ENCODE data around the gene ABCG1. TPM values are rescaled to one million over a fixed set of nuclear protein-coding genes. Genes with fewer than 3 reads are reported as not detected.

The ABCG1 gene
- total and polyA plus RNA-seq, 12 donors: 5.5 to 26.2 (median 14.6) TPM

- H3K36me3 ChIP-seq: peaks cover 0 to 45% (median 0%) of the 10 kb centered on the region in 9 donors
- WGBS, 2 donors: 81 to 82% methylated on average over 6 of the region's 6 CpGs
- ATAC-seq: no peak
- peaks cover 10 to 48% (median 32%) of the 10 kb centered on the region in 9 donors for H3K4me1 ChIP-seq
- no peak for DNase-seq
- intact Hi-C loops (cut with DNase I): no loop called here
- H3K27ac ChIP-seq: peak overlapping the region in 3 of 10 donors; percentile 30 to 64 (median 44)
- TF ChIP-seq, protein P1, sequence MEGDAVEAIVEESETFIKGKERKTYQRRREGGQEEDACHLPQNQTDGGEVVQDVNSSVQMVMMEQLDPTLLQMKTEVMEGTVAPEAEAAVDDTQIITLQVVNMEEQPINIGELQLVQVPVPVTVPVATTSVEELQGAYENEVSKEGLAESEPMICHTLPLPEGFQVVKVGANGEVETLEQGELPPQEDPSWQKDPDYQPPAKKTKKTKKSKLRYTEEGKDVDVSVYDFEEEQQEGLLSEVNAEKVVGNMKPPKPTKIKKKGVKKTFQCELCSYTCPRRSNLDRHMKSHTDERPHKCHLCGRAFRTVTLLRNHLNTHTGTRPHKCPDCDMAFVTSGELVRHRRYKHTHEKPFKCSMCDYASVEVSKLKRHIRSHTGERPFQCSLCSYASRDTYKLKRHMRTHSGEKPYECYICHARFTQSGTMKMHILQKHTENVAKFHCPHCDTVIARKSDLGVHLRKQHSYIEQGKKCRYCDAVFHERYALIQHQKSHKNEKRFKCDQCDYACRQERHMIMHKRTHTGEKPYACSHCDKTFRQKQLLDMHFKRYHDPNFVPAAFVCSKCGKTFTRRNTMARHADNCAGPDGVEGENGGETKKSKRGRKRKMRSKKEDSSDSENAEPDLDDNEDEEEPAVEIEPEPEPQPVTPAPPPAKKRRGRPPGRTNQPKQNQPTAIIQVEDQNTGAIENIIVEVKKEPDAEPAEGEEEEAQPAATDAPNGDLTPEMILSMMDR (IDR thresholded peaks at IDR 0.05): no peak
- H3K4me3 ChIP-seq: no peak overlapping the region
- H3K9me3 ChIP-seq: no peaks in the 10 kb centered on the region
- no peaks in the 10 kb centered on the region for H3K27me3 ChIP-seq
Measured at GRCh38 chr21:42298237-42298636, 79.3 kb downstream of the ABCG1 start.

DNA sequence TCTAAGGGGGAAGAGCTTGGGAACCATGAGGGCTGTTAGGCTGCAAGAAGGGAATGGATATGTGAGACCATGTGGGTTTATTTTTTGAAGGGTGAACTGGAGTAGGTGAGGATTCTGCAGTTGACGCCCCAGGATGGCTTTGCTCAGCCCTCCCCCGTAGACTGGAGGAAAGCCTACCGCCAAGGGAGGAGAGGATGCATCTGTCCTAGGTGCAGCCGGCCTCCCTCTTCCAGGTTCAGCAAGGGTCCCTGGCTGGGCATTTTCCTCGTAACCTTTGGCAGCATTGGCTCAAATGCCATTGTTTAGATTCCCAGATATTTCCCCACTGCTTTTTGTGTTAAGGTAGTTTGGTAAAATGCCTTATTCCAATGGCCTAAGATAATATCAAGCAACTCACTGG is 79.7 kb downstream of the ABCG1 start:
- DNase-seq (no peak), ATAC-seq (no peak)
- H3K4me1 ChIP-seq: peaks cover 10 to 53% (median 32%) of the 10 kb centered on the region in 9 donors
- TF ChIP-seq, protein P1 (IDR thresholded peaks at IDR 0.05): no peak
- intact Hi-C loops (cut with DNase I): no loop called here
- H3K36me3 ChIP-seq: peaks cover 0 to 45% (median 0%) of the 10 kb centered on the region in 9 donors
- no peaks in the 10 kb centered on the region for H3K27me3 ChIP-seq
- H3K4me3 ChIP-seq: no peak overlapping the region
- WGBS, 2 donors: 63 to 76% methylated on average over 5 of the region's 5 CpGs
- no peaks in the 10 kb centered on the region for H3K9me3 ChIP-seq
- H3K27ac ChIP-seq: peak overlapping the region in 5 of 10 donors; percentile 29 to 64 (median 50)

GRCh38 chr21:42299324-42300044 is 80.5 kb downstream of the ABCG1 start:
- Histone ChIP-seq H3K4me3 (no peak overlapping the region), H3K27ac (peak overlapping the region; percentile 3 to 67 (median 47)), H3K4me1 (peaks cover 10 to 54% (median 32%) of the 10 kb centered on the region in 9 donors), H3K9me3 (no peaks in the 10 kb centered on the region), H3K27me3 (no peaks in the 10 kb centered on the region), H3K36me3 (peaks cover 0 to 39% (median 0%) of the 10 kb centered on the region in 9 donors)
- peak; percentile 38 to 71 (median 58) for ATAC-seq
- intact Hi-C loops (cut with DNase I): loop anchor here in 3 of 10 donors (10.0 kb wide), 1 partner anchor 135 kb away; no protein-coding TSS in a partner anchor
- DNase-seq: peak in 1 of 2 donors; percentile 41
- TF ChIP-seq, protein P1 (IDR thresholded peaks at IDR 0.05): no peak
- 48 to 69% methylated on average over 20 of the region's 20 CpGs for WGBS, 2 donors

DNA sequence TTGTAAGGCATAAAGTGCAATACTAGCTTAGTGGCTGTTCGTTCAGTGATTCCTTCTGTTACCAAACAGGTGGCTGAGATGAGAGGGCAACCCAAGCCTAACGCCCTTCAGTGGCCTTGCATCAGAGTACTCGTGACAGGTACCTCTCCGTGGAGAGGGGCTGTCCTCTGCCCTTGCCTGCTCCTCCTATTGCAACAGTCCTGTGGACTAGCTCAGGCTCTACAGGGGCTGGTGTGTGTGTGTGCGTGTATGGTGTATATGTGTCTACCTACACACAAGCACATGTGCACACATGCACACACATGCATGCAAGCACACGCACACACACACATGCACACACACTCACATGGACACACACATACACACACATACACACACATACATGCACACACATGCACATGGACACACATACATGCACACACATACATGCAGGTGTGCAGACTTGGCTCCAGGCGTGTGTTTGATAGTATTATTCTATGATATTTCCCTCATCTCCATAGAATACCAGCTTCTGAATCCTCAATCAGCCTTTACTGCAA is 81.2 kb downstream of the ABCG1 start:
- TF ChIP-seq, protein P1 (IDR thresholded peaks at IDR 0.05): no peak
- Histone ChIP-seq H3K4me3 (no peak overlapping the region), H3K4me1 (peaks cover 10 to 54% (median 32%) of the 10 kb centered on the region in 9 donors), H3K9me3 (no peaks in the 10 kb centered on the region), H3K36me3 (peaks cover 0 to 33% (median 0%) of the 10 kb centered on the region in 9 donors), H3K27me3 (no peaks in the 10 kb centered on the region), H3K27ac (peak overlapping the region in 7 of 10 donors; percentile 3 to 67 (median 59))
- DNase-seq (no peak), ATAC-seq (no peak)
- WGBS, 2 donors: 74 to 78% methylated on average over 7 of the region's 7 CpGs
- intact Hi-C loops (cut with DNase I): loop anchor here in 3 of 10 donors (10.0 kb wide), 1 partner anchor 135 kb away; no protein-coding TSS in a partner anchor

Data from heart right ventricle (tissue), 16 donors.